GM12875 (cell line): Measurements from ENCODE around the gene BATF2.

Experiments
- H3K4me3 ChIP-seq: one replicate; pipeline ENCODE4 v1.5.1; 2011; ENCODE audit warnings: low read depth, low read length, control low read depth
- TF ChIP-seq, protein P1 (sequence below): IDR thresholded peaks from 2 replicates; pipeline ENCODE4 v1.5.1; 2011; ENCODE audit warnings: low read depth, mild to moderate bottlenecking, control low read depth, inconsistent platforms, low read length, moderate library complexity, borderline replicate concordance; ENCODE audit not compliant: insufficient read depth

Gene BATF2, protein sequence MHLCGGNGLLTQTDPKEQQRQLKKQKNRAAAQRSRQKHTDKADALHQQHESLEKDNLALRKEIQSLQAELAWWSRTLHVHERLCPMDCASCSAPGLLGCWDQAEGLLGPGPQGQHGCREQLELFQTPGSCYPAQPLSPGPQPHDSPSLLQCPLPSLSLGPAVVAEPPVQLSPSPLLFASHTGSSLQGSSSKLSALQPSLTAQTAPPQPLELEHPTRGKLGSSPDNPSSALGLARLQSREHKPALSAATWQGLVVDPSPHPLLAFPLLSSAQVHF

DNA sequence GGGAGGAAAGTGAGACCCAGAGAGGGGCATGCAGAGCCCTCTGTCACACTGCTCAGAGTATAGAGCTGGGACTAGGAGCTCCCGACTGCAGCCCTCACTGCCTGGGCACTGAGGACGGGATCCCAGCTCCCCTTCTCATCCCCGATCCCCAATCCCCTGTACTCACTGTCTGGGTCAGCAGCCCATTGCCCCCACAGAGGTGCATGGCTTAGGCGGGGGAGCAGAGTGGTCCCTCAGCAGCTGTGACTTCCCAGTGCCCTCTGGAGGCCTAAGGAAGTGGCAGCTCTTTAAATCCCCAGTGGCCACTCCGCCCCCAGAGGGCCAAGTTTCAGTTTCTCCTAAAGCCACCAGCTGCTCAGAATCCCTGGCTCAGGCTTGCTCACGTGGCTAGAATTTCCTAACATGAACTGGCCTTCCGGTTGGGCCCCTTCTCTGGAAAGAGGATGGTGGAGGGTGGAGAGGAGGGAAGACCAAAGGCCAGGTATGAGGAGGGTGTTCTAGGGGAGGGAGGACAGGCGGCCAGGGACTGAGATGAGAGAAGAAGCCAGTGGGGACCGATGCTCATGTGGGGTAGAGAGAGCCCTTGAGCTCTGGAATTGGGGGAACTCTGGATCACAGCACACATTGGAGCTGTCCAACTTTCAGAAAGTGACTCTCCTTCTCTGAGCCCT, at the start of gene BATF2:
BATF2 (minus strand) TSS at position 262 of the 671 bp plus-strand sequence; CDS start at position 205, 57 bp downstream.
- TF ChIP-seq, protein P1, sequence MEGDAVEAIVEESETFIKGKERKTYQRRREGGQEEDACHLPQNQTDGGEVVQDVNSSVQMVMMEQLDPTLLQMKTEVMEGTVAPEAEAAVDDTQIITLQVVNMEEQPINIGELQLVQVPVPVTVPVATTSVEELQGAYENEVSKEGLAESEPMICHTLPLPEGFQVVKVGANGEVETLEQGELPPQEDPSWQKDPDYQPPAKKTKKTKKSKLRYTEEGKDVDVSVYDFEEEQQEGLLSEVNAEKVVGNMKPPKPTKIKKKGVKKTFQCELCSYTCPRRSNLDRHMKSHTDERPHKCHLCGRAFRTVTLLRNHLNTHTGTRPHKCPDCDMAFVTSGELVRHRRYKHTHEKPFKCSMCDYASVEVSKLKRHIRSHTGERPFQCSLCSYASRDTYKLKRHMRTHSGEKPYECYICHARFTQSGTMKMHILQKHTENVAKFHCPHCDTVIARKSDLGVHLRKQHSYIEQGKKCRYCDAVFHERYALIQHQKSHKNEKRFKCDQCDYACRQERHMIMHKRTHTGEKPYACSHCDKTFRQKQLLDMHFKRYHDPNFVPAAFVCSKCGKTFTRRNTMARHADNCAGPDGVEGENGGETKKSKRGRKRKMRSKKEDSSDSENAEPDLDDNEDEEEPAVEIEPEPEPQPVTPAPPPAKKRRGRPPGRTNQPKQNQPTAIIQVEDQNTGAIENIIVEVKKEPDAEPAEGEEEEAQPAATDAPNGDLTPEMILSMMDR, result peak; percentile 40; the same call in 1 of the 2 replicates
- H3K4me3 ChIP-seq, result no peak within 1 kb of the TSS

DNA sequence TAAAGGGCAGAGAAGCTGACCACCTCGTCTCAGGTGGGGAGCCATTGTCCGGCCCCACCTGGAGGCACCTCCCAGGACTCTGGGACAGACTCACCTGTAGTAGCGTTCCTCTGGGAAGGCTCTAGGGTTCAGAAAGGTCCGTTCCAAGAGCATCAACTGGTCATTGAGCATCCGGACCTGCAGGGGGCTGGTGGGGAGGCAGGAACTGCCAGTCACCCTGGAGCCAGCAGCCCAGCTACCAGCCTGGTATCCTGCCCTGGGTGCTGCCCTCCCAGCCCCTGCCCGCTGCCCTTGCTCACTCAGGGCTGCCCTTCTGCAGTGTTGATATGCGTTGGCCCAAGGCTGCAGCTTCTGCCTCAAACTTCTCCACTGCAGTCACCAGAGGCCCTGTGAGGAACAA, 49.0 kb upstream of the BATF2 start:
- TF ChIP-seq, protein P1, result no peak
- no peak overlapping the region for H3K4me3 ChIP-seq

DNA sequence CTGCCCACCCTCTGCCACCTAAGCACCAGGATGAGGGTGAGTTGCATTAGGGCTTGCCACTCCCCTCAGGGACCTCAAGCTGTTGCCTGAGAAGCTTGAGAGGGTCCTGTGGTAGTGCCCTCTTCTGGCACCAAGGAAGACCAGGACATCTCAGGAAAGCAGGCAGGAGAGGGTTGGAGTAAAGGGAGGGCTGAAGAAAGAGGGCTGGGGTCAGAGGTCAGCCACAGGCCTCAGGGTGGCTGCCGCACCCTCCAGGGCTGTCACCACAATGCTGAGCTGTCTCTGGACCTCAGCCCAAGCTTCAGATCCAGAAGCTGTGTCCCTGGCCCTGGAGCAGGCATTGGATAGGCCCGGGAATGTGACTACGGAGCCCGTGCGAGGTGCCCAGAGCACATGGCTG, 48.3 kb upstream of the BATF2 start:
- H3K4me3 ChIP-seq, result no peak overlapping the region
- TF ChIP-seq, protein P1, result no peak

DNA sequence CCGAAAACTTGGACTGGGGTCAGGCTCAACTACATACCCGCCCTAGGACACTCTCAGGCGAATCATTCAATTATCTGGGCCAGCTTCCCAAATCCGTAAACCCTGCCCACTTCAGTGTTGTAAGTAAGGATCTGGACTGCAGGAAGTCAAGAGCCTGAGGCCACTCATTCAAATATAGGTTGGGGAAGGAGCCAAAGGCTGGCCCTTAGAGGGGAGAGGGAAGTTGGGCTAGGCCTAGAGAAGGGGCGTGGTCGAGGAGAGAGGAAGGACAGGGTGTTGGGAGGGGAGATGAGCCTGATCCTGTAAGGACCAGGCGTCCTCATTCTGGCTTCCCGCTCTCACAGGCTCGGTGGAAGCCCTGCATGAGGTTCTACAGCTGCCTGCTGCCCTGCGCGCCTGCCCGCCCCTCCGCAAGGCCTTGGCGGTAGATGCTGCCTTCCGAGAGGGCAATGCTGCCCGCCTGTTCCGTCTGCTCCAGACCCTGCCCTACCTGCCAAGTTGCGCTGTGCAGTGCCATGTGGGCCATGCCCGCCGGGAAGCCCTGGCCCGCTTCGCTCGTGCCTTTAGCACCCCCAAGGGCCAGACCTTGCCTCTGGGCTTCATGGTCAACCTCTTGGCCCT, 47.2 kb upstream of the BATF2 start:
- TF ChIP-seq, protein P1, result no peak
- H3K4me3 ChIP-seq, result no peak overlapping the region

DNA sequence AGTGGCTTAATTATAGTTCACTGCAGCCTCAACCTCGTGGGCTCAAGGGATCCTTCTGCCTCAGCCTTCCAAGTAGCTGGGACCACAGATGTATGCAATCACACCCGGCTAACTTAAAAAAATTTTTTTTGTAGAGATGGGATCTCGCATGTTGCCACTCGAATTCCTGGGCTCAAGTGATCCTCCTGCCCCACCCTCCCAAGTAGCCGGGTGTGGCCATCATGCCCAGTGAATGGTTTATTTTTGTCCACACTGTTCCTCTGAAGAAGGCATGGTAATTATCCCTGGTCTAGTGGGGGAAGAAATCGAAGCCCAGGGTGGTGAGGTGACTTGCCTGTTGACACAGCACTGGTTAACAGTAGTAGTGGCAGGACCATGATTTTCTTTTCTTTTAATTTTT, 46.1 kb upstream of the BATF2 start:
- H3K4me3 ChIP-seq, result no peak overlapping the region
- TF ChIP-seq, protein P1, result no peak

DNA sequence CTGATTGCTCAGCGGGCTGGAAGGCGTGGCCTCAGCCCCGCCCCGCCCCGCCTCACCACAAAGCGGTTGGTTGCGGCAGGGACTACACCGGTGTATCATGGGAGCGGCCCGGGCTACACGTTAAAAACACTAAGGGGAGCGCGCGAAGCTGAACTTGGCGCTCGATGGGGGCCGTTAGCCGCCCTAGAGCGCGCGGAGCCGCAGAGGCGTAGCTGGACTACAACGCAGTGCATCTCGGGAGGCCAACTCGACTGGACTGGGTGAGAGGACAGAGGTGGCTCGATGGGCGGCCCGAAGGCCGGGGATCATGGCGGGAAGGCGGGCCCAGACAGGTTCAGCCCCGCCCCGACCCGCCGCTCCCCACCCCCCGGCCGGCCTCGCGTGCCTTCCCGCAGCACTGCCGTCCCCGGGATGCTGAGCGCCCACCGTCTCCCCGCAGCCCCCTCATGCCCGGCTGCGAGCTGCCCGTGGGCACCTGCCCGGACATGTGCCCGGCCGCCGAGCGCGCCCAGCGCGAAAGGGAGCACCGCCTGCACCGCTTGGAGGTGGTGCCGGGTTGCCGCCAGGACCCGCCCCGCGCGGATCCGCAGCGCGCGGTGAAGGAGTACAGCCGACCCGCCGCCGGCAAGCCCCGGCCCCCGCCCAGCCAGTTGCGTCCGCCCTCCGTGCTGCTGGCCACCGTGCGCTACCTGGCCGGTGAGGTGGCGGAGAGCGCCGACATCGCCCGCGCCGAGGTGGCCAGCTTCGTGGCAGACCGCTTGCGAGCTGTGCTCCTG, 44.3 kb upstream of the BATF2 start, which contains the start of gene SAC3D1:
SAC3D1 (plus strand) TSS at position 364 of the 776 bp plus-strand sequence; CDS start at position 447, 83 bp downstream.
- TF ChIP-seq, protein P1, result 0 out of 2 replicates have a peak, but pooled peaks have one; percentile 1
- H3K4me3 ChIP-seq, result peak within 1 kb of the TSS; percentile 89
